Measurements from ENCODE around the gene LARP6. TPM values are rescaled to one million over a fixed set of nuclear protein-coding genes. Genes with fewer than 3 reads are reported as not detected.

LARP6 gene
- total RNA-seq, 2 donors from 2014 or later: not detected

GRCh38 chr15:70854666-70854976 is 664 bp upstream of the LARP6 start:
- no peaks in the 10 kb centered on the region for H3K36me3 Mint-ChIP-seq
- no peak for DNase-seq (ENCODE audit: low spot score)
- H3K9me3 Mint-ChIP-seq: no peaks in the 10 kb centered on the region
- H3K4me3 Mint-ChIP-seq: peak overlapping the region; percentile 80
- no peak for ATAC-seq
- H3K27me3 Mint-ChIP-seq: peaks cover 44 to 76% of the 10 kb centered on the region in 2 donors
- peak overlapping the region in 1 of 2 donors; percentile 34 for H3K27ac Mint-ChIP-seq
- H3K4me1 Mint-ChIP-seq (ENCODE audit: low read depth in 2 of 2): peaks cover 0 to 5% of the 10 kb centered on the region in 2 donors

GRCh38 chr15:70853318-70853972 is 512 bp downstream of the LARP6 start:
- Mint-ChIP-seq H3K4me1 (ENCODE audit: low read depth in 2 of 2) (peaks cover 0 to 5% of the 10 kb centered on the region in 2 donors), H3K4me3 (peak overlapping the region; percentile 57), H3K36me3 (no peaks in the 10 kb centered on the region), H3K27ac (no peak overlapping the region), H3K27me3 (peaks cover 45 to 74% of the 10 kb centered on the region in 2 donors), H3K9me3 (no peaks in the 10 kb centered on the region)
- ATAC-seq (peak; percentile 53 to 64), DNase-seq (ENCODE audit: low spot score) (no peak)

- ATAC-seq (no peak), DNase-seq (ENCODE audit: low spot score) (no peak)
- Mint-ChIP-seq H3K4me1 (ENCODE audit: low read depth in 2 of 2) (peaks cover 0 to 5% of the 10 kb centered on the region in 2 donors), H3K27me3 (peaks cover 46 to 76% of the 10 kb centered on the region in 2 donors), H3K27ac (no peak overlapping the region), H3K36me3 (no peaks in the 10 kb centered on the region), H3K4me3 (peak overlapping the region; percentile 57), H3K9me3 (no peaks in the 10 kb centered on the region)
These were observed 1.2 kb downstream of the LARP6 start for GRCh38 chr15:70852501-70853317.

- H3K27me3 Mint-ChIP-seq: peaks cover 45 to 75% of the 10 kb centered on the region in 2 donors
- H3K4me1 Mint-ChIP-seq (ENCODE audit: low read depth in 2 of 2): peaks cover 0 to 5% of the 10 kb centered on the region in 2 donors
- ATAC-seq (no peak), DNase-seq (ENCODE audit: low spot score) (no peak)
- H3K4me3 Mint-ChIP-seq: no peak overlapping the region
- H3K36me3 Mint-ChIP-seq: no peaks in the 10 kb centered on the region
- H3K27ac Mint-ChIP-seq: no peak overlapping the region
- H3K9me3 Mint-ChIP-seq: no peaks in the 10 kb centered on the region
These were observed 2.1 kb downstream of the LARP6 start for GRCh38 chr15:70851889-70852288.

GRCh38 chr15:70845602-70846360 is 8.2 kb downstream of the LARP6 start:
- H3K36me3 Mint-ChIP-seq: no peaks in the 10 kb centered on the region
- no peak overlapping the region for H3K4me3 Mint-ChIP-seq
- no peak for DNase-seq (ENCODE audit: low spot score)
- no peaks in the 10 kb centered on the region for H3K9me3 Mint-ChIP-seq
- H3K27me3 Mint-ChIP-seq: peaks cover 36 to 46% of the 10 kb centered on the region in 2 donors
- no peaks in the 10 kb centered on the region for H3K4me1 Mint-ChIP-seq (ENCODE audit: low read depth in 2 of 2)
- no peak for ATAC-seq
- H3K27ac Mint-ChIP-seq: no peak overlapping the region

GRCh38 chr15:70837476-70837875 is 16.5 kb downstream of the LARP6 start:
- H3K9me3 Mint-ChIP-seq: no peaks in the 10 kb centered on the region
- H3K36me3 Mint-ChIP-seq: no peaks in the 10 kb centered on the region
- DNase-seq (ENCODE audit: low spot score): no peak
- H3K4me3 Mint-ChIP-seq: no peak overlapping the region
- H3K27me3 Mint-ChIP-seq: peaks cover 17 to 18% of the 10 kb centered on the region in 2 donors
- no peak overlapping the region for H3K27ac Mint-ChIP-seq
- no peaks in the 10 kb centered on the region for H3K4me1 Mint-ChIP-seq (ENCODE audit: low read depth in 2 of 2)
- no peak for ATAC-seq

- ATAC-seq: no peak
- peaks cover 10 to 14% of the 10 kb centered on the region in 2 donors for H3K27me3 Mint-ChIP-seq
- no peak for DNase-seq (ENCODE audit: low spot score)
These were observed 18.1 kb downstream of the LARP6 start for GRCh38 chr15:70835841-70836240.

GRCh38 chr15:70835415-70835814 is 18.5 kb downstream of the LARP6 start:
- no peak overlapping the region for H3K27ac Mint-ChIP-seq
- no peaks in the 10 kb centered on the region for H3K36me3 Mint-ChIP-seq
- ATAC-seq: no peak
- DNase-seq (ENCODE audit: low spot score): no peak
- H3K4me3 Mint-ChIP-seq: no peak overlapping the region
- H3K4me1 Mint-ChIP-seq (ENCODE audit: low read depth in 2 of 2): no peaks in the 10 kb centered on the region
- no peaks in the 10 kb centered on the region for H3K9me3 Mint-ChIP-seq
- peaks cover 10 to 14% of the 10 kb centered on the region in 2 donors for H3K27me3 Mint-ChIP-seq

More at GRCh38 chr15:70835841-70836240, 18.1 kb downstream of the LARP6 start:
- no peak overlapping the region for H3K4me3 Mint-ChIP-seq
- no peaks in the 10 kb centered on the region for H3K4me1 Mint-ChIP-seq (ENCODE audit: low read depth in 2 of 2)
- no peaks in the 10 kb centered on the region for H3K9me3 Mint-ChIP-seq
- H3K36me3 Mint-ChIP-seq: no peaks in the 10 kb centered on the region
- no peak overlapping the region for H3K27ac Mint-ChIP-seq

GRCh38 chr15:70834999-70835398 is 19.0 kb downstream of the LARP6 start:
- H3K4me1 Mint-ChIP-seq (ENCODE audit: low read depth in 2 of 2): no peaks in the 10 kb centered on the region
- H3K4me3 Mint-ChIP-seq: no peak overlapping the region
- H3K27me3 Mint-ChIP-seq: peaks cover 10 to 14% of the 10 kb centered on the region in 2 donors
- DNase-seq (ENCODE audit: low spot score): no peak
- H3K9me3 Mint-ChIP-seq: no peaks in the 10 kb centered on the region
- no peak overlapping the region for H3K27ac Mint-ChIP-seq
- no peaks in the 10 kb centered on the region for H3K36me3 Mint-ChIP-seq
- ATAC-seq: no peak

- H3K27me3 Mint-ChIP-seq: peaks cover 13 to 20% of the 10 kb centered on the region in 2 donors
- H3K9me3 Mint-ChIP-seq: no peaks in the 10 kb centered on the region
- no peaks in the 10 kb centered on the region for H3K4me1 Mint-ChIP-seq (ENCODE audit: low read depth in 2 of 2)
- H3K27ac Mint-ChIP-seq: no peak overlapping the region
- no peak overlapping the region for H3K4me3 Mint-ChIP-seq
- H3K36me3 Mint-ChIP-seq: no peaks in the 10 kb centered on the region
- DNase-seq (ENCODE audit: low spot score) (no peak), ATAC-seq (no peak)
These were observed 19.8 kb downstream of the LARP6 start for GRCh38 chr15:70833861-70834765.

- no peaks in the 10 kb centered on the region for H3K4me1 Mint-ChIP-seq (ENCODE audit: low read depth in 2 of 2)
- H3K27me3 Mint-ChIP-seq: peaks cover 13 to 20% of the 10 kb centered on the region in 2 donors
- H3K9me3 Mint-ChIP-seq: no peaks in the 10 kb centered on the region
- H3K36me3 Mint-ChIP-seq: no peaks in the 10 kb centered on the region
- ATAC-seq (no peak), DNase-seq (ENCODE audit: low spot score) (no peak)
- H3K4me3 Mint-ChIP-seq: no peak overlapping the region
- H3K27ac Mint-ChIP-seq: no peak overlapping the region
These were observed 20.5 kb downstream of the LARP6 start for GRCh38 chr15:70833422-70833821.

- DNase-seq (ENCODE audit: low spot score) (no peak), ATAC-seq (no peak)
- Mint-ChIP-seq H3K36me3 (no peaks in the 10 kb centered on the region), H3K27me3 (peaks cover 13 to 20% of the 10 kb centered on the region in 2 donors), H3K4me1 (ENCODE audit: low read depth in 2 of 2) (no peaks in the 10 kb centered on the region), H3K4me3 (no peak overlapping the region), H3K9me3 (no peaks in the 10 kb centered on the region), H3K27ac (no peak overlapping the region)
These were observed 21.8 kb downstream of the LARP6 start for GRCh38 chr15:70832176-70832575.

Data from natural killer cell treated with Interleukin-12 subunit alpha and Interleukin-12 subunit beta and Interleukin-15 and Interleukin-18, amount 100 ng/mL, for 72 hours (primary cell).